Psoas muscle (tissue), 8 donors: Measurements from ENCODE around the gene IRF8. TPM values are rescaled to one million over a fixed set of nuclear protein-coding genes. Genes with fewer than 3 reads are reported as not detected.

ENCODE experiments used
- ATAC-seq, 4 donors: fragments of 200-7000 bp; cut with Tn5 transposase; one replicate each; pipeline ENCODE4 v1.9.1; 2020; ENCODE audit warnings: moderate library complexity in 3 of 4, mild to moderate bottlenecking in 2 of 4
- DNase-seq, 2 donors: peaks; one replicate each; pipeline ENCODE4 v3.0.0-alpha.2; 2020
- H3K27ac ChIP-seq: fragments of 200-600 bp; one replicate; pipeline ENCODE4 v1.8.0; 2022
- H3K27me3 ChIP-seq, 3 donors: fragments of 200-600 bp in 1 of 3; one replicate each; pipeline versions ENCODE4 v1.6.1 to v1.8.0; 2013 to 2022; ENCODE audit warnings: low read length in 2 of 3, mild to moderate bottlenecking in 2 of 3, moderate library complexity in 1 of 3; ENCODE audit not compliant: insufficient read depth in 3 of 3
- H3K36me3 ChIP-seq, 2 donors: fragments of 200-600 bp in 1 of 2; one replicate each; pipeline versions ENCODE4 v1.6.1 to v1.8.0; 2013 to 2022; ENCODE audit warnings: low read depth in 1 of 2, mild to moderate bottlenecking in 1 of 2, moderate library complexity in 1 of 2; ENCODE audit not compliant: insufficient read depth in 1 of 2
- H3K4me1 ChIP-seq: fragments of 200-600 bp; one replicate; pipeline ENCODE4 v1.8.0; 2022
- H3K4me3 ChIP-seq: fragments of 200-600 bp; one replicate; pipeline ENCODE4 v1.8.0; 2022; ENCODE audit warnings: mild to moderate bottlenecking
- H3K9me3 ChIP-seq: fragments of 200-600 bp; one replicate; pipeline ENCODE4 v1.8.0; 2022
- CTCF ChIP-seq: fragments of 200-600 bp; IDR thresholded peaks from one replicate; pipeline ENCODE4 v1.8.0; 2022; ENCODE audit warnings: antibody characterized with exemption
- WGBS, 3 donors: extraction: QIAGEN DNeasy Blood & Tissue Kit; methylation state at CpG; one replicate each; pipeline versions ENCODE4 v1.1.6 to v1.1.7; 2013; 5-methylcytosine and 5-hydroxymethylcytosine counted together
- intact Hi-C, 2 donors: fragments of 100-400 bp; cut with DNase I; formaldehyde crosslinking; loops; one replicate each; pipeline versions ENCODE4 v1.11.0 to v1.14.2; 2022
- polyA plus RNA-seq, 3 donors: library from polyadenylated mRNA; stranded (reverse); fragments of 200-250 nt; gene quantifications; one replicate each; pipeline ENCODE4 v1.2.3, GENCODE V29; 2013
- total RNA-seq, 4 donors: library from RNA; stranded (reverse); fragmentation: NEBNext Ultra II Directional in 2 of 4; extraction: Animal tissue kit (Norgen Biotek cat#: 25700) in 2 of 4; gene quantifications; one replicate each; pipeline versions ENCODE4 v1.2.1 to v1.2.4, GENCODE V29; 2021 to 2023
- donor health status: healthy with polysubstance abuse.
- donor health status: DM: no; HTN: no; CAD: no; lungs with moderate emphysema.
- donor health status: Bipolar disorder and iron deficiency.
- donor health status: healthy.
- donor health status: DM: yes; HTN: yes; CAD: no.
- donor health status: DM: no; HTN: no; CAD: no.
- donor health status: DM: no; HTN: no; CAD: no.
- donor health status: DM: yes; HTN: yes; CAD: no.

IRF8 gene
- total and polyA plus RNA-seq, 7 donors = 0.23 to 2.8 (median 1.1) TPM

DNA sequence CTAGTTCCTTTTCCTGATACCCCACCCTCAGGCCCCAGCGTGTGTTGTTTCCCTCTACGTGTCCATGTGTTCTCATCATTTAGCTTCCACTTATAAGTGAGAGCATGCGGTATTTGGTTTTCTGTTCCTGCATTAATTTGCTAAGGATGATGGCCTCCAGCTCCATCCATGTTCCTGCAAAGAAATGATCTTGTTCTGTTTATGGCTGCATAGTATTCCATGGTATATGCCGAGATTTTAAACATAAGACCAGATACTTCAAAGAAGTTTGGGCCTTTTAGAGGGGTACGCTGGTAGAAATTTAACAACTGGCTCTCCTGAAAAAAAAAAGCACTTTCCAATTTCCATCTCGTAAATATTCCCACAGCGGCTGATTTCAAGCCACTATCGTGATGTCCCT is 59.8 kb downstream of the IRF8 start:
- H3K9me3 ChIP-seq = no peaks in the 10 kb centered on the region
- H3K27ac ChIP-seq = no peak overlapping the region
- DNase-seq (no peak), ATAC-seq (no peak)
- no peak for TF ChIP-seq CTCF
- WGBS, 3 donors = 91 to 92% (median 91%) methylated on average over 8 of the region's 8 CpGs
- H3K27me3 ChIP-seq = peaks cover 0 to 6% (median 3%) of the 10 kb centered on the region in 3 donors
- H3K4me3 ChIP-seq = no peak overlapping the region
- intact Hi-C loops = no loop called here
- H3K36me3 ChIP-seq = no peaks in the 10 kb centered on the region
- H3K4me1 ChIP-seq = no peaks in the 10 kb centered on the region

DNA sequence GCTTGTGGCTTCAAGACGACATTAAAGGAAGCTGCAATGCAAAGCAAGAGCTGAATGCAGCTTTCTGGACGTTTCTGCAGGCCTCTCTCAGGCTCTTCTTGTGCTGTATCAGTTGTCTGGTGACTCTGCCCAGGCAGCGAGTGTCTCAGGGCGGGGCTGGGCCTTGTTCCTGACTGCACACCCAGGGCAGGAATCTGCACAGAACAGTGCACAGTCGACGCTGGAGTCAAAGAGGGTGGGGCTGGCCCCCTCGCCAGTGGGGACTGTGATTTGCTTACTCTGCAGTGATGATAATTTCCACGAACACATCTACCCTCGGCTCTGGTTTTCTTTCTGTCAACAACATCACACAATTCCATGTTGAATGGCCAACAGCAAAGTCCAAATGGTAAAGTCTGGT is 60.7 kb downstream of the IRF8 start:
- H3K4me3 ChIP-seq = no peak overlapping the region
- no peak for TF ChIP-seq CTCF
- ATAC-seq (no peak), DNase-seq (no peak)
- 57 to 61% (median 60%) methylated on average over 9 of the region's 9 CpGs for WGBS, 3 donors
- H3K4me1 ChIP-seq = no peaks in the 10 kb centered on the region
- H3K27me3 ChIP-seq = peaks cover 0 to 3% (median 3%) of the 10 kb centered on the region in 3 donors
- H3K9me3 ChIP-seq = no peaks in the 10 kb centered on the region
- H3K27ac ChIP-seq = no peak overlapping the region
- intact Hi-C loops = no loop called here
- H3K36me3 ChIP-seq = no peaks in the 10 kb centered on the region

DNA sequence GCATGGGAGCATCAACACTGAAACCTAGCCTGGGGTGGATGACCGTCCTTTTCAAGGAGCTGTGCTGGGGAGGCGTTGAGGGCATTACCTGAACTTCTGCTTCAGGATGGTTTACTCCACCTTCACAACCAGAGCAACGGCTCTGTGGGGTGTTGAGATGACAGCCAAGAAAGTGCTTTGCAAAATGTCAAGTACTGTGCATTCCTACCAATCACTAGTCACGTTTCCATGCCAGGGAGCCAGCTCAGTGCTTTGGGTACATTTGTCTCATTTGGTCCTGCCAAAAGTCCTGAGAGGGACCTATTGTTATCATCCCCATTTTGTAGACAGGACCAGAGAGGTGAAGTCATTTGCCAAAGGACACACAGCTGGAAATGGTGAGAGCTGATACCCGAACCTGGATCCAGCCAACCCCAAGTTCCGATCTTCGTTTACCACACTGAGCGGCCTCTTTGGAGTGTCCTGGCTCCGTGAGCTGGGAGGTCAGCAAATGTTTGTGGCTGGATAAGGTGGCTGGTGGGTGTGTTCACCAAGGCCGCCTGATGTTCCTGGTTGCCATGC is 61.6 kb downstream of the IRF8 start:
- TF ChIP-seq CTCF = no peak
- Histone ChIP-seq H3K27ac (no peak overlapping the region), H3K36me3 (no peaks in the 10 kb centered on the region), H3K4me1 (no peaks in the 10 kb centered on the region), H3K9me3 (no peaks in the 10 kb centered on the region), H3K4me3 (no peak overlapping the region), H3K27me3 (peaks cover 0 to 3% (median 0%) of the 10 kb centered on the region in 3 donors)
- intact Hi-C loops = no loop called here
- ATAC-seq = no peak
- WGBS, 3 donors = 69 to 74% (median 71%) methylated on average over 10 of the region's 10 CpGs
- no peak for DNase-seq

DNA sequence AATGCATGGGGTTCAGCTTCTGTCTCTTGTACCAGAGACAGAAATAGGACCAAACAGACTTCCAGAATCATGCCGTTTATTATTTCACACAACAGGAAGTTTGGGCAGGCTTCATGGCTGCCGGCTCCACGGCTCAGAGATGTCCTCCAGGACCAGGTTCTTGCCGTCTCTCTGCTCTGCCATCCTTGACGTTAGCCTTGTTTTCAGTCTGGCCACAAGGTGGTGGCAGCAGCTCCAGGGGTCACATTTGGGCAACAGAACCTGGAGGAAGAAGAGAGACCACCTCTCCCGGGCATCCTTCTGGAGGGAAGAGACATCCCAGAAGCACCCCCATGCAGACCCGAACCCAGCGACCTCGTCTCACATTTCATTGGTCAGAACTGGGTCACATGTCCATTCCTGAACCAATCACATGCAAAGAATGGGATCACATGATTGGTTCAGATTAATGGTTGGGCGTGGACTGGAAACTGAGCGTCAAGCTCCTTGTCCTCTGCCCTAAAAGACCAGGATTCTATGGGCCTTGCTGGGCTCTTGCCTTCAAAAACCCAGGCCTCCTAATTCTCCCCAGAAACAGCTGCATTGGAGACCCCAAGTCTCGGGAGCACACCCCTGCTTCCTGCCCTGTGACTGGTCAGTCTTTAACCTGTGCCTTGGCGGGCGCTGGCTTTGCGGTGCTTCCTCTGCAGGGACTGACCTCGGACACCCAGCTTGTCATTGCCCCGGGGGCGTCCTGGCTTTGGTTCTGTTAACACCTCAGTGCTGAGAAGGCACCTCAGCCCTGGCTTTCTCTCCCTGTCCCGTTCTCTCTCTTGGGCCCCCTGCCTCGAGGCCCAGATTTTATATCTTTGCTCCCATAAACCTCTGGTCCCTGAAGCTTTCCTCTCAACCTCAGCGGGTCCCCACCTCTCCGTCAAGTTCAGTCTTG is 63.3 kb downstream of the IRF8 start:
- intact Hi-C loops = no loop called here
- Histone ChIP-seq H3K4me1 (no peaks in the 10 kb centered on the region), H3K27ac (no peak overlapping the region), H3K9me3 (no peaks in the 10 kb centered on the region), H3K36me3 (no peaks in the 10 kb centered on the region), H3K27me3 (peaks cover 0 to 5% (median 3%) of the 10 kb centered on the region in 3 donors), H3K4me3 (no peak overlapping the region)
- 69 to 72% (median 71%) methylated on average over 22 of the region's 22 CpGs for WGBS, 3 donors
- ATAC-seq (no peak), DNase-seq (no peak)
- no peak for TF ChIP-seq CTCF
